ENCODE results near the gene CRABP1. TPM values are rescaled to one million over a fixed set of nuclear protein-coding genes. Genes with fewer than 3 reads are reported as not detected.

CRABP1 gene
- total RNA-seq, 1 experiment from 2014 or later = 0.47 TPM

DNA sequence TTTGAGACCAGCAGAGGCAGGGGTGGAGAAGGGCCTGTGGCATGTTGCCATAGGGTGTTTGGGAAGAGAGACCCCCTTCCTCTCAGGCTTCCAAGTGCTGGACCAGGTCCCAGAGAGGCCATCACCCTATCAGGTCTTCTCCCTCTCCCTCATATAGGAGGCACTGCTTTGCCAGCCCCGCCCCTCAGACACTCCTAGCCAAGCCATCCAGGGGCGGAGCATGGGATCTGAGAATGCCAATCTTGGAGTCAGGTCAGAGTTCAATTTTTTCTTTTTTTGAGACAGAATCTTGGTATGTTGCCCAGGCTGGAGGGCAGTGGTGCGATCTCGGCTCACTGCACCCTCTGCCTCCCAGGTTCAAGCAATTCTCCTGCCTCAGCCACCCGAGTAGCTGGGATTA lies 32.7 kb downstream of the CRABP1 start (continued):
- TF ChIP-seq ZNF274 (IDR thresholded peaks at IDR 0.05; ENCODE audit: low read depth, low read length) = no peak
- no peak for TF ChIP-seq RAD21 (IDR thresholded peaks at IDR 0.05; ENCODE audit: low read depth)
- TF ChIP-seq POLR2AphosphoS5 (IDR thresholded peaks at IDR 0.05; ENCODE audit: low read depth, low read length) = no peak
- TF ChIP-seq CEBPB (IDR thresholded peaks at IDR 0.05; ENCODE audit: low read depth) = no peak
- TF ChIP-seq YY1 (IDR thresholded peaks at IDR 0.05; ENCODE audit: extremely low read depth, insufficient replicate concordance, low read depth, low read length) = no peak
- no peak for TF ChIP-seq SIN3A (IDR thresholded peaks at IDR 0.05; ENCODE audit: low read depth)
- no peak for TF ChIP-seq JUND (IDR thresholded peaks at IDR 0.05)
- no peak for TF ChIP-seq ELF1 (IDR thresholded peaks at IDR 0.05; ENCODE audit: borderline replicate concordance, low read depth)
- no peak for TF ChIP-seq SP1 (IDR thresholded peaks at IDR 0.05; ENCODE audit: low read depth)
- no peak for TF ChIP-seq MAX (IDR thresholded peaks at IDR 0.05)
- TF ChIP-seq EGR1 (IDR thresholded peaks at IDR 0.05; ENCODE audit: low read depth) = no peak

DNA sequence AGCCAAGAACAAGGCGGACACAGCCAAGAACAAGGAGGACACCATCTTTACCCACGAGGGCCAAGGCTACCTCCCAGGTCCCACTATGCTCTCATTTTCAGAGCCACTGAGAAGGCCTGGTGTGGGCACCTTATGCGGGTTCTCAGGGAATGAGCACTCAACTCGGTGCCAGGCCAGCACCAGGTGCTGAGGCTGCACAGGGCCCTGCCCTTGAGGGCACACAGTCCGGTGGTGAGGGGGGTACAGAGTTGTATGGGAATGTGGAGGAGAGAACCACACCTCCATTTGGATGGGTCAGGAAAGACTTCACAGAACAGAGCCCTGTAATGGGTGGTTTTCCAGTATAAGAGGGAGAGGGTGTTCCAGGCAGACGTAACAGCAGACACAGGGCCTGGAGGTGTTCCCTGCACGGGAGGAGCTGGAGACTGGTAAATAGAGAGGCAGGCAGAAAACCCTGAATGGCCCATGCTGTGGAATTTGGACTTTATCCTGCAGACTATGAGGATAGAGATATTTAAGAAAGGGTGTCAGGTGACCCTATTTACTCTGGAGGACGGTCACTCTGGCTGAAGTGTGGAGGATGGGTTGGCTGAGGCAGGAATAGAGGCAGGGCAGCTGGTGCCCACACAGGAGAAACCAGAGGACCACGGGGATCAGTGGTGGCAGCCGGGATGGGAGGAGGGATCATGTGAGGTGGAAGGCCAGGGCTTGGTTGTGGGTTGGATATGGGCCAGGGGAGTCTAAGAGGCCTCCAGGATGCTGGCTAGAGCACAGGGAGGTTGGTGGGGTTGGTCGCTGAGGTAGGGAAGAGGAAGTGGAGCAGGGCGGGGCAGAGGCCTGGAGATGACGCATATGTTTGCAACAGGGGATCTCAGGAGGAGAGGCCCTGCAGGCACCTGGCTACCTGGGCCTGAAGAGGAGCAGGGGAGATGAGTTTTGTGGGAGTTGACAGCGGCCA lies 34.6 kb downstream of the CRABP1 start:
- peak overlapping the region in 1 of 2 experiments; percentile 22; a peak in 3 of 4 replicates for H3K4me3 ChIP-seq (replicated peaks in 1 of 2; ENCODE audit: low read depth in 1 of 2, low read length in 2 of 2)
- H3K36me3 ChIP-seq (ENCODE audit: control insufficient read depth in 1 of 2, insufficient read depth in 2 of 2, low read length in 2 of 2) = no peaks in the 10 kb centered on the region
- ChIA-PET CTCF (no interaction called here), RAD21 (ENCODE audit: low non-redundant PET in 1 of 2, low total read pairs in 2 of 2, uncharacterized antibody in 2 of 2, unreplicated experiment in 2 of 2) (no interaction called here), POLR2A (no interaction called here)
- no peaks in the 10 kb centered on the region for H3K27me3 ChIP-seq (ENCODE audit: insufficient read depth, low read length)
- peak overlapping the region; percentile 68 for H3K4me2 ChIP-seq (ENCODE audit: low read length)
- no peaks in the 10 kb centered on the region for H4K20me1 ChIP-seq (ENCODE audit: insufficient read depth)
- H3K9me2 ChIP-seq (ENCODE audit: insufficient read depth) = no peaks in the 10 kb centered on the region
- H3K9me3 ChIP-seq (ENCODE audit: control insufficient read depth in 1 of 2, insufficient read depth in 1 of 2, low read depth in 1 of 2, low read length in 2 of 2) = no peaks in the 10 kb centered on the region
- DNase-seq (ENCODE audit: low read depth, low spot score) (peak; percentile 71), ATAC-seq (peak; percentile 90)
- peak overlapping the region; percentile 33 for H3K9ac ChIP-seq (ENCODE audit: low read length)
- H3K4me1 ChIP-seq (ENCODE audit: control insufficient read depth in 1 of 2, insufficient read depth in 2 of 2, low read length in 2 of 2) = peaks cover 17 to 27% of the 10 kb centered on the region in 2 experiments
- peak overlapping the region; percentile 24 for H2AFZ ChIP-seq (ENCODE audit: low read depth, low read length, poor library complexity, severe bottlenecking)
- peak overlapping the region; percentile 45 for H3K27ac ChIP-seq (ENCODE audit: low read depth, low read length)
- H3K79me2 ChIP-seq (ENCODE audit: insufficient read depth, low read length) = no peaks in the 10 kb centered on the region
- BruUV-seq (replicated peaks) = TSS peak; percentile 83
- intact Hi-C loops (cut with micrococcal nuclease) = no loop called here
- TF ChIP-seq, protein P1, sequence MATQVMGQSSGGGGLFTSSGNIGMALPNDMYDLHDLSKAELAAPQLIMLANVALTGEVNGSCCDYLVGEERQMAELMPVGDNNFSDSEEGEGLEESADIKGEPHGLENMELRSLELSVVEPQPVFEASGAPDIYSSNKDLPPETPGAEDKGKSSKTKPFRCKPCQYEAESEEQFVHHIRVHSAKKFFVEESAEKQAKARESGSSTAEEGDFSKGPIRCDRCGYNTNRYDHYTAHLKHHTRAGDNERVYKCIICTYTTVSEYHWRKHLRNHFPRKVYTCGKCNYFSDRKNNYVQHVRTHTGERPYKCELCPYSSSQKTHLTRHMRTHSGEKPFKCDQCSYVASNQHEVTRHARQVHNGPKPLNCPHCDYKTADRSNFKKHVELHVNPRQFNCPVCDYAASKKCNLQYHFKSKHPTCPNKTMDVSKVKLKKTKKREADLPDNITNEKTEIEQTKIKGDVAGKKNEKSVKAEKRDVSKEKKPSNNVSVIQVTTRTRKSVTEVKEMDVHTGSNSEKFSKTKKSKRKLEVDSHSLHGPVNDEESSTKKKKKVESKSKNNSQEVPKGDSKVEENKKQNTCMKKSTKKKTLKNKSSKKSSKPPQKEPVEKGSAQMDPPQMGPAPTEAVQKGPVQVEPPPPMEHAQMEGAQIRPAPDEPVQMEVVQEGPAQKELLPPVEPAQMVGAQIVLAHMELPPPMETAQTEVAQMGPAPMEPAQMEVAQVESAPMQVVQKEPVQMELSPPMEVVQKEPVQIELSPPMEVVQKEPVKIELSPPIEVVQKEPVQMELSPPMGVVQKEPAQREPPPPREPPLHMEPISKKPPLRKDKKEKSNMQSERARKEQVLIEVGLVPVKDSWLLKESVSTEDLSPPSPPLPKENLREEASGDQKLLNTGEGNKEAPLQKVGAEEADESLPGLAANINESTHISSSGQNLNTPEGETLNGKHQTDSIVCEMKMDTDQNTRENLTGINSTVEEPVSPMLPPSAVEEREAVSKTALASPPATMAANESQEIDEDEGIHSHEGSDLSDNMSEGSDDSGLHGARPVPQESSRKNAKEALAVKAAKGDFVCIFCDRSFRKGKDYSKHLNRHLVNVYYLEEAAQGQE (IDR thresholded peaks at IDR 0.05; ENCODE audit: low read depth) = no peak
- TF ChIP-seq JUND (IDR thresholded peaks at IDR 0.05) (no peak; the same call in 1 of the 2 replicates), SIN3A (IDR thresholded peaks at IDR 0.05; ENCODE audit: low read depth) (no peak), ZNF274 (IDR thresholded peaks at IDR 0.05; ENCODE audit: low read depth, low read length) (no peak), POLR2AphosphoS5 (IDR thresholded peaks at IDR 0.05; ENCODE audit: low read depth, low read length) (peak; percentile 69), ZFX (IDR thresholded peaks at IDR 0.05) (peak; percentile 26; the same call in 1 of the 2 replicates), CEBPB (IDR thresholded peaks at IDR 0.05; ENCODE audit: low read depth) (no peak; the same call in 1 of the 2 replicates), MAX (IDR thresholded peaks at IDR 0.05) (peak; percentile 17; the same call in 1 of the 2 replicates), CBX3 (IDR thresholded peaks at IDR 0.05; ENCODE audit: low read depth) (peak; percentile 35; the same call in 1 of the 2 replicates), YY1 (IDR thresholded peaks at IDR 0.05; ENCODE audit: extremely low read depth, insufficient replicate concordance, low read depth, low read length) (no peak), SP1 (IDR thresholded peaks at IDR 0.05; ENCODE audit: low read depth) (peak; percentile 65; the same call in 1 of the 2 replicates), SRF (IDR thresholded peaks at IDR 0.05; ENCODE audit: low read depth) (no peak), EGR1 (IDR thresholded peaks at IDR 0.05; ENCODE audit: low read depth) (no peak), ATF3 (IDR thresholded peaks at IDR 0.05) (no peak)
- TF ChIP-seq, protein P2, sequence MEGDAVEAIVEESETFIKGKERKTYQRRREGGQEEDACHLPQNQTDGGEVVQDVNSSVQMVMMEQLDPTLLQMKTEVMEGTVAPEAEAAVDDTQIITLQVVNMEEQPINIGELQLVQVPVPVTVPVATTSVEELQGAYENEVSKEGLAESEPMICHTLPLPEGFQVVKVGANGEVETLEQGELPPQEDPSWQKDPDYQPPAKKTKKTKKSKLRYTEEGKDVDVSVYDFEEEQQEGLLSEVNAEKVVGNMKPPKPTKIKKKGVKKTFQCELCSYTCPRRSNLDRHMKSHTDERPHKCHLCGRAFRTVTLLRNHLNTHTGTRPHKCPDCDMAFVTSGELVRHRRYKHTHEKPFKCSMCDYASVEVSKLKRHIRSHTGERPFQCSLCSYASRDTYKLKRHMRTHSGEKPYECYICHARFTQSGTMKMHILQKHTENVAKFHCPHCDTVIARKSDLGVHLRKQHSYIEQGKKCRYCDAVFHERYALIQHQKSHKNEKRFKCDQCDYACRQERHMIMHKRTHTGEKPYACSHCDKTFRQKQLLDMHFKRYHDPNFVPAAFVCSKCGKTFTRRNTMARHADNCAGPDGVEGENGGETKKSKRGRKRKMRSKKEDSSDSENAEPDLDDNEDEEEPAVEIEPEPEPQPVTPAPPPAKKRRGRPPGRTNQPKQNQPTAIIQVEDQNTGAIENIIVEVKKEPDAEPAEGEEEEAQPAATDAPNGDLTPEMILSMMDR (IDR thresholded peaks at IDR 0.05 in 2 of 3, conservative IDR thresholded peaks at IDR 0.05 in 1 of 3; ENCODE audit: borderline replicate concordance in 1 of 3, insufficient read depth in 1 of 3, low read depth in 2 of 3, low read length in 2 of 3) = no peak

All from HCT116 (cell line).